IMR-90 (cell line): ENCODE data around the gene CASP9. TPM values are rescaled to one million over a fixed set of nuclear protein-coding genes. Genes with fewer than 3 reads are reported as not detected.

ENCODE experiments used
- ATAC-seq: fragments of 200-7000 bp; cut with Tn5 transposase; 2 replicates; pipeline ENCODE4 v1.9.1; 2020; ENCODE audit warnings: low read depth, mild to moderate bottlenecking, moderate library complexity
- BruUV-seq: library from RNA; stranded (reverse); fragments of 400-500 nt; replicated peaks from 2 replicates; lab custom pipeline; 2021; lab: Mats Ljungman, UMichigan
- CTCF ChIA-PET: fragments of 300-600 bp; formaldehyde crosslinking; extraction: SDS; loops from one replicate; lab custom pipeline; 2021; ENCODE audit warnings: antibody characterized with exemption; lab: Yijun Ruan, JAX
- POLR2A ChIA-PET: fragments of 300-600 bp; sonication (Branson Sonifier 250); formaldehyde crosslinking; loops from one replicate; lab custom pipeline; 2022; ENCODE audit warnings: antibody characterized with exemption; ENCODE audit not compliant: unreplicated experiment; lab: Charles Lee
- DNase-seq: peaks from one replicate; pipeline ENCODE4 v3.0.0; 2013
- H2AFZ ChIP-seq: replicated peaks from 2 replicates; pipeline ENCODE3; 2013; ENCODE audit warnings: low read length, mild to moderate bottlenecking; ENCODE audit not compliant: poor library complexity
- H2AK5ac ChIP-seq: 2 replicates; pipeline ENCODE4 v1.6.1; 2013; ENCODE audit warnings: low read depth, low read length, inconsistent platforms
- H2AK9ac ChIP-seq: replicated peaks from 2 replicates; pipeline ENCODE3; 2013; ENCODE audit warnings: mild to moderate bottlenecking, low read depth, low read length, moderate library complexity; ENCODE audit not compliant: poor library complexity
- H2BK120ac ChIP-seq: 2 replicates; pipeline ENCODE4 v1.6.1; 2013; ENCODE audit warnings: low read depth, low read length, inconsistent platforms
- H2BK15ac ChIP-seq: 3 replicates; pipeline ENCODE4 v1.6.1; 2013; ENCODE audit warnings: low read depth, low read length, inconsistent platforms
- H2BK20ac ChIP-seq: 2 replicates; pipeline ENCODE4 v1.6.1; 2013; ENCODE audit warnings: low read depth, mild to moderate bottlenecking, inconsistent platforms, low read length, moderate library complexity
- H2BK5ac ChIP-seq: 2 replicates; pipeline ENCODE4 v1.6.1; 2013; ENCODE audit warnings: mild to moderate bottlenecking, low read depth, low read length, inconsistent platforms; ENCODE audit not compliant: poor library complexity, severe bottlenecking
- H3K14ac ChIP-seq: replicated peaks from 2 replicates; pipeline ENCODE4 v1.6.1; 2013; ENCODE audit warnings: low read depth, low read length, inconsistent platforms
- H3K18ac ChIP-seq: 2 replicates; pipeline ENCODE4 v1.6.1; 2013; ENCODE audit warnings: low read depth, low read length, control low read depth
- H3K23ac ChIP-seq: 2 replicates; pipeline ENCODE4 v1.6.1; 2013; ENCODE audit warnings: low read depth, low read length, inconsistent platforms
- H3K27ac ChIP-seq: 2 replicates; pipeline ENCODE4 v1.5.1; 2013; ENCODE audit warnings: mild to moderate bottlenecking, control low read depth, low read length; ENCODE audit not compliant: insufficient read depth
- H3K27me3 ChIP-seq: 2 replicates; pipeline ENCODE4 v1.6.1; 2013; ENCODE audit warnings: low read length; ENCODE audit not compliant: control insufficient read depth, insufficient read depth
- H3K36me3 ChIP-seq: 2 replicates; pipeline ENCODE4 v1.6.1; 2013; ENCODE audit warnings: low read length, mixed read lengths; ENCODE audit not compliant: control insufficient read depth, insufficient read depth
- H3K4ac ChIP-seq: 2 replicates; pipeline ENCODE4 v1.6.1; 2013; ENCODE audit warnings: low read depth, low read length, inconsistent platforms
- H3K4me1 ChIP-seq: 2 replicates; pipeline ENCODE4 v1.6.1; 2013; ENCODE audit warnings: low read length, mixed read lengths; ENCODE audit not compliant: control insufficient read depth, insufficient read depth
- H3K4me2 ChIP-seq: 2 replicates; pipeline ENCODE4 v1.6.1; 2013; ENCODE audit warnings: low read depth, mild to moderate bottlenecking, control low read depth, low read length, moderate library complexity
- H3K4me3 ChIP-seq: 2 replicates; pipeline ENCODE4 v1.5.1; 2013; ENCODE audit warnings: low read depth, mild to moderate bottlenecking, control low read depth, low read length, moderate library complexity; ENCODE audit not compliant: insufficient read depth
- H3K56ac ChIP-seq: 2 replicates; pipeline ENCODE4 v1.6.1; 2013; ENCODE audit warnings: low read length, inconsistent platforms; ENCODE audit not compliant: insufficient read depth; ENCODE audit errors: extremely low read depth
- H3K79me1 ChIP-seq, 2 experiments: 2 replicates each; pipeline ENCODE4 v1.6.1; 2013; ENCODE audit warnings: low read length in 2 of 2, inconsistent platforms in 1 of 2, low read depth in 1 of 2
- H3K9ac ChIP-seq: 2 replicates; pipeline ENCODE4 v1.6.1; 2013; ENCODE audit warnings: low read depth, low read length, control low read depth
- H3K9me1 ChIP-seq: 2 replicates; pipeline ENCODE4 v1.6.1; 2013; ENCODE audit warnings: low read length, inconsistent platforms; ENCODE audit not compliant: insufficient read depth
- H3K9me3 ChIP-seq: 2 replicates; pipeline ENCODE4 v1.6.1; 2013; ENCODE audit warnings: low read length; ENCODE audit not compliant: control insufficient read depth, insufficient read depth
- H4K20me1 ChIP-seq: 2 replicates; pipeline ENCODE4 v1.6.1; 2013; ENCODE audit warnings: low read length, inconsistent platforms; ENCODE audit not compliant: insufficient read depth
- H4K5ac ChIP-seq: 2 replicates; pipeline ENCODE4 v1.6.1; 2013; ENCODE audit warnings: mild to moderate bottlenecking, low read depth, low read length, control low read depth
- H4K8ac ChIP-seq, 2 experiments: 2 replicates each; pipeline ENCODE4 v1.6.1; 2013; ENCODE audit warnings: low read depth in 2 of 2, low read length in 2 of 2, control low read depth in 1 of 2, inconsistent platforms in 1 of 2
- H4K91ac ChIP-seq: 2 replicates; pipeline ENCODE4 v1.6.1; 2013; ENCODE audit warnings: low read depth, low read length, inconsistent platforms; ENCODE audit not compliant: insufficient read depth
- BHLHE40 ChIP-seq: fragments of 150-350 bp; IDR thresholded peaks from 2 replicates; pipeline ENCODE4 v1.6.1; 2016; ENCODE audit warnings: mild to moderate bottlenecking, low read depth, low read length
- CEBPB ChIP-seq: IDR thresholded peaks from 2 replicates; pipeline ENCODE4 v1.6.1; 2012; ENCODE audit warnings: low read depth, low read length, improper control_type of control experiment
- CHD1 ChIP-seq: IDR thresholded peaks from 2 replicates; pipeline ENCODE4 v1.6.1; 2012; ENCODE audit warnings: low read depth, low read length, improper control_type of control experiment
- CTCF ChIP-seq: conservative IDR thresholded peaks from 2 replicates; pipeline ENCODE4 v1.5.1; 2012; ENCODE audit warnings: mild to moderate bottlenecking, low read depth, low read length, improper control_type of control experiment
- ELK1 ChIP-seq: fragments of 150-350 bp; IDR thresholded peaks from 2 replicates; pipeline ENCODE4 v1.6.1; 2016; ENCODE audit warnings: low read depth, mild to moderate bottlenecking, low read length, moderate library complexity, borderline replicate concordance
- FOS ChIP-seq: fragments of 150-350 bp; IDR thresholded peaks from 2 replicates; pipeline ENCODE4 v1.6.1; 2016; ENCODE audit warnings: low read depth, low read length
- MAFK ChIP-seq: IDR thresholded peaks from 2 replicates; pipeline ENCODE4 v1.6.1; 2012; ENCODE audit warnings: low read depth, low read length, improper control_type of control experiment
- MAZ ChIP-seq: IDR thresholded peaks from 2 replicates; pipeline ENCODE4 v1.6.1; 2012; ENCODE audit warnings: low read depth, mild to moderate bottlenecking, low read length, improper control_type of control experiment, moderate library complexity, borderline replicate concordance
- MXI1 ChIP-seq: IDR thresholded peaks from 2 replicates; pipeline ENCODE4 v1.6.1; 2012; ENCODE audit warnings: low read depth, mild to moderate bottlenecking, low read length, moderate library complexity, borderline replicate concordance
- NFE2L2 ChIP-seq: fragments of 150-350 bp; IDR thresholded peaks from 2 replicates; pipeline ENCODE4 v1.6.1; 2016; ENCODE audit warnings: low read depth, mild to moderate bottlenecking, low read length
- POLR2A ChIP-seq: IDR thresholded peaks from 2 replicates; pipeline ENCODE4 v1.6.1; 2012; ENCODE audit warnings: mild to moderate bottlenecking, low read depth, low read length
- RAD21 ChIP-seq: IDR thresholded peaks from 2 replicates; pipeline ENCODE4 v1.6.1; 2012; ENCODE audit warnings: low read length, improper control_type of control experiment
- RCOR1 ChIP-seq: IDR thresholded peaks from 2 replicates; pipeline ENCODE4 v1.6.1; 2012; ENCODE audit warnings: mild to moderate bottlenecking, low read length, improper control_type of control experiment; ENCODE audit not compliant: insufficient replicate concordance
- RFX5 ChIP-seq: IDR thresholded peaks from 2 replicates; pipeline ENCODE4 v1.8.0; 2012; ENCODE audit warnings: low read depth, mild to moderate bottlenecking, low read length, moderate library complexity
- SMC3 ChIP-seq: fragments of 150-350 bp; IDR thresholded peaks from 2 replicates; pipeline ENCODE4 v1.6.1; 2016; ENCODE audit warnings: low read depth, mild to moderate bottlenecking, antibody characterized with exemption, low read length, moderate library complexity
- WGBS, 2 experiments: methylation state at CpG; one replicate each; pipeline versions ENCODE4 v1.1.5 to v1.1.7; 2013; ENCODE audit warnings: missing lambda C conversion rate in 2 of 2; ENCODE audit not compliant: insufficient read length in 1 of 2; ENCODE audit errors: extremely low coverage in 2 of 2; 5-methylcytosine and 5-hydroxymethylcytosine counted together
- dilution Hi-C: fragments of 300-500 bp; cut with HindIII; formaldehyde crosslinking; loops from one replicate; pipeline ENCODE4 v1.14.3; 2018; ENCODE audit warnings: low sequenced_read_pairs; ENCODE audit not compliant: unreplicated experiment
- in situ Hi-C: fragments of 300-500 bp; cut with MboI; formaldehyde crosslinking; loops from 3 replicates; pipeline ENCODE4 v1.14.3; 2019; ENCODE audit warnings: low sequenced_read_pairs, inconsistent platforms, mixed read lengths
- intact Hi-C: fragments of 100-400 bp; cut with micrococcal nuclease; formaldehyde crosslinking; loops from 2 replicates; pipeline ENCODE4 v1.10.0; 2022
- polyA plus RNA-seq, 3 experiments: library from polyadenylated mRNA; depleted of rRNA; stranded (reverse); fragments of >200 nt; gene quantifications; 2 replicates each; pipeline ENCODE4 v1.2.3, GENCODE V29; 2012; ENCODE audit warnings: low replicate concordance in 1 of 3
- total RNA-seq: library from RNA; depleted of rRNA; stranded (reverse); fragments of >200 nt; gene quantifications from 2 replicates; pipeline ENCODE4 v1.2.3, GENCODE V29; 2012
- TF ChIP-seq, protein P1 (sequence below): fragments of 150-350 bp; IDR thresholded peaks from 2 replicates; pipeline ENCODE4 v1.6.1; 2017; ENCODE audit warnings: mild to moderate bottlenecking, antibody characterized with exemption, low read length, low read depth

Gene CASP9
- total and polyA plus RNA-seq, 2 of the 4 experiments (the other 2 are of a cell fraction): 7.0 to 8.3 TPM

- dilution Hi-C loops: no loop called here
- H3K4me2 ChIP-seq: no peak overlapping the region
- H4K8ac ChIP-seq: no peak overlapping the region
- no peak overlapping the region for H3K23ac ChIP-seq
- H3K4me1 ChIP-seq: no peaks in the 10 kb centered on the region
- H3K4ac ChIP-seq: no peak overlapping the region
- H4K20me1 ChIP-seq: no peaks in the 10 kb centered on the region
- H3K79me1 ChIP-seq: no peaks in the 10 kb centered on the region
- no peak overlapping the region for H3K14ac ChIP-seq
- DNase-seq (no peak), ATAC-seq (no peak)
- H3K18ac ChIP-seq: no peak overlapping the region
- H3K9me3 ChIP-seq: no peaks in the 10 kb centered on the region
- in situ Hi-C loops: no loop called here
- no peak overlapping the region for H2AK5ac ChIP-seq
- no peak overlapping the region for H2AK9ac ChIP-seq
- H2AFZ ChIP-seq: no peak overlapping the region
- H3K36me3 ChIP-seq: peaks cover 23% of the 10 kb centered on the region
- TF ChIP-seq RAD21 (no peak), CEBPB (no peak), RFX5 (no peak), FOS (no peak), CHD1 (no peak), MAFK (no peak), POLR2A (no peak), ELK1 (no peak), BHLHE40 (no peak), MAZ (no peak), NFE2L2 (no peak), CTCF (no peak), RCOR1 (no peak), MXI1 (no peak), SMC3 (no peak)
- TF ChIP-seq, protein P1, sequence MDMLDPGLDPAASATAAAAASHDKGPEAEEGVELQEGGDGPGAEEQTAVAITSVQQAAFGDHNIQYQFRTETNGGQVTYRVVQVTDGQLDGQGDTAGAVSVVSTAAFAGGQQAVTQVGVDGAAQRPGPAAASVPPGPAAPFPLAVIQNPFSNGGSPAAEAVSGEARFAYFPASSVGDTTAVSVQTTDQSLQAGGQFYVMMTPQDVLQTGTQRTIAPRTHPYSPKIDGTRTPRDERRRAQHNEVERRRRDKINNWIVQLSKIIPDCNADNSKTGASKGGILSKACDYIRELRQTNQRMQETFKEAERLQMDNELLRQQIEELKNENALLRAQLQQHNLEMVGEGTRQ: no peak
- no peak overlapping the region for H2BK20ac ChIP-seq
- H3K56ac ChIP-seq: no peak overlapping the region
- H4K91ac ChIP-seq: no peak overlapping the region
- H3K9me1 ChIP-seq: no peaks in the 10 kb centered on the region; the same call in 1 of the 2 replicates
- H3K27me3 ChIP-seq: no peaks in the 10 kb centered on the region
- ChIA-PET CTCF (no interaction called here), POLR2A (no interaction called here)
- no peak overlapping the region for H3K9ac ChIP-seq
- H3K4me3 ChIP-seq: no peak overlapping the region
- H2BK5ac ChIP-seq: no peak overlapping the region
- intact Hi-C loops: no loop called here
- no TSS peak for BruUV-seq
- no peak overlapping the region for H4K5ac ChIP-seq
- H2BK15ac ChIP-seq: no peak overlapping the region
- H3K27ac ChIP-seq: no peak overlapping the region
- 90 to 100% methylated on average over 1 to 2 of the region's 4 CpGs for WGBS, 2 experiments
- H2BK120ac ChIP-seq: no peak overlapping the region
These were observed 34.5 kb upstream of the CASP9 start for GRCh38 chr1:15558516-15558915.
